Measurements from ENCODE around the gene ZFP36L2.

ZFP36L2 gene

GRCh38 chr2:43270461-43270860 lies 44.1 kb upstream of the ZFP36L2 start:
- H3K4me3 ChIP-seq (replicated peaks; ENCODE audit: low read depth, low read length), result no peak overlapping the region
- H3K36me3 ChIP-seq (ENCODE audit: control insufficient read depth, insufficient read depth, low read length), result peaks cover 11% of the 10 kb centered on the region
- H3K27me3 ChIP-seq (replicated peaks; ENCODE audit: control insufficient read depth, insufficient read depth, low read length), result no peaks in the 10 kb centered on the region
- no peak for TF ChIP-seq CTCF (IDR thresholded peaks at IDR 0.05; ENCODE audit: insufficient read depth, low read length, poor library complexity, severe bottlenecking)
- no peak for DNase-seq (ENCODE audit: extremely low read depth, insufficient read length)

GRCh38 chr2:43269706-43270105 lies 43.3 kb upstream of the ZFP36L2 start:
- DNase-seq (ENCODE audit: extremely low read depth, insufficient read length), result no peak
- no peak overlapping the region for H3K4me3 ChIP-seq (replicated peaks; ENCODE audit: low read depth, low read length)
- H3K27me3 ChIP-seq (replicated peaks; ENCODE audit: control insufficient read depth, insufficient read depth, low read length), result no peaks in the 10 kb centered on the region
- TF ChIP-seq CTCF (IDR thresholded peaks at IDR 0.05; ENCODE audit: insufficient read depth, low read length, poor library complexity, severe bottlenecking), result no peak
- H3K36me3 ChIP-seq (ENCODE audit: control insufficient read depth, insufficient read depth, low read length), result peaks cover 11% of the 10 kb centered on the region

DNA sequence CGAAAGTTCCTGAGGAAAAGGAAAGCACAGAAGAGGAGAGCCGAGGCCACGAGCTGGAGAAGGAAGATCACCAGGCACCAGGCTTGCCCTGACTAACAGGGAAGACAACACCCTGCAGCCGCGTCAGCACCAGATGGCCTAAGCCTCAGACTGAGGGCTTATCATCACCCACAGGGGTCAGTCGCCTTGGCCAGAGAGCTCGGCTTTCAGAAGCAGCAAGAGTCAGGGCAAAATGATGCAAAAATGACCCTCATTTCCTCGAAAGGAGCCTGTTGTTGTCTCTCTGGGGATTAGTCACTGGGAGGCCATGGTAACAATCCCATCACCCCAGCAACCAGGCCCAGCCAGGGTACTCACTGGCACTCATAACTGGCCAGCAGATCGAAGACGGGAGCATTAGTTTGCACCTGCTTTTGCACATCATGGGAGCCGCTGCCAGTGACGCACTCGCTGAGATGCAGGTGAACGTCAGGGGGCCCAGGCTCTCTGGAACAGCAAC lies 42.7 kb upstream of the ZFP36L2 start:
- H3K36me3 ChIP-seq (ENCODE audit: control insufficient read depth, insufficient read depth, low read length), result peaks cover 11% of the 10 kb centered on the region
- H3K4me3 ChIP-seq (replicated peaks; ENCODE audit: low read depth, low read length), result no peak overlapping the region
- no peak for DNase-seq (ENCODE audit: extremely low read depth, insufficient read length)
- no peak for TF ChIP-seq CTCF (IDR thresholded peaks at IDR 0.05; ENCODE audit: insufficient read depth, low read length, poor library complexity, severe bottlenecking)
- no peaks in the 10 kb centered on the region for H3K27me3 ChIP-seq (replicated peaks; ENCODE audit: control insufficient read depth, insufficient read depth, low read length)

DNA sequence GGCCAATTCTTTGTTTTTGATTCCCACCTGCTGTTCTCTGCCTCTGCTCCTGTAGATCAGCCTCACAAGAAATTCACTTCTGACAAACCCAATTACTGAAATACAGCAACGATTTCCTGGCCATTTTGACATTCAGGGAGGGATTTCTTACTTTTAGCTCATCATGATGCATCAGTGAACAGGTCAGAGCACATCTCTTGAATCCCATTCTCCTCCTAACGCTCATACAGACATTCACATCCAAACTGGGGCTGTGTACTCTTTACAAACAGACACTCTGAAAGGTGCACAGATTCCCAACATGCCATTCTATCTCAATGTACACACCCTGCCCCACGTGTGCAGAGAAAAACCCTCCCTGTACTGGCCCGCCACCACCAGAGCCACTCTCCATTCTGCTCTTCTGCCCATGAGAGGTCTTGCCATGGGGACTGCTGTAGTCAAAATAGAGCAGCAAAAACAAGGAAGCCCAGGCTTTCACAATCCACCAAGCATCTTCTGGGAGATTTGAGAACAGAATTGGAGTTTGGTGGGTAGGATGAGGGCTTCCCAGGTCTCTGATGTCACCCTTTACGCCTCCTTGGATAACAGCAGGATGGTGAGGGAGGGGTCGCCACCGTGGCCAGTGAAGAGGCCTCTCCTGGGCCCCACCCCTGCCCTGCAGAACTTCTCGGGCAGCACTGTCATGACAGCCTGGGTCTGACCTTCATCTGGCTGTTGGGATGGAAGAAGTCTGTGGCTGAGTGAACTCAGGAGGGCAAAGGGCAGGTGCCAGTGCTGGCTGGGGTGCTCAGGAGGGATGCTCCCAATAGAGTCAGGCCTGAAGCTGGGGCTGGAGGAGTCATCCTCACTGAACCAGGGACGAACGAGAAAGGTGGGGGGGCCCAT lies 41.9 kb upstream of the ZFP36L2 start:
- Histone ChIP-seq H3K4me3 (replicated peaks; ENCODE audit: low read depth, low read length) (no peak overlapping the region), H3K27me3 (replicated peaks; ENCODE audit: control insufficient read depth, insufficient read depth, low read length) (no peaks in the 10 kb centered on the region), H3K36me3 (ENCODE audit: control insufficient read depth, insufficient read depth, low read length) (peaks cover 8% of the 10 kb centered on the region)
- no peak for TF ChIP-seq CTCF (IDR thresholded peaks at IDR 0.05; ENCODE audit: insufficient read depth, low read length, poor library complexity, severe bottlenecking)
- no peak for DNase-seq (ENCODE audit: extremely low read depth, insufficient read length)

DNA sequence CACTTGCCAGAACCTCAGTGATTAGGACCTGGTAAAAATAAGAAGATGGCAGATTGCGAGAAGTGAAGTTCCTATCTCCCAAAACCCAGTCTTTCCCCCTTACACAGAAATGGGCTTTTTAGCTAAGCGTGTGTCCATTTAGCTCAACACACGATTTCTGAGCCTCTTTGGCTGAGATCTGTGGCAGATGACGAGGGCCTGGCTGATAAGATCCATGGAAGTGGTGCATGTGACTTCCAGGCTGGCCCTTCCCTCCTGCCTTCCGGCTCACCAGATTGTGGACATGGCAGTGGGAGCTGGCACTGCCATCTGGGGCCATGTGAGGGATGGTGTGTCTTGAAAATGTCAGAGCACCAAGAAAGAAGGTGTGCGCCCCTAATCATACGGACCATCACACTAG lies 41.0 kb upstream of the ZFP36L2 start:
- no peak for DNase-seq (ENCODE audit: extremely low read depth, insufficient read length)
- no peak for TF ChIP-seq CTCF (IDR thresholded peaks at IDR 0.05; ENCODE audit: insufficient read depth, low read length, poor library complexity, severe bottlenecking)
- peaks cover 10% of the 10 kb centered on the region for H3K36me3 ChIP-seq (ENCODE audit: control insufficient read depth, insufficient read depth, low read length)
- no peak overlapping the region for H3K4me3 ChIP-seq (replicated peaks; ENCODE audit: low read depth, low read length)
- H3K27me3 ChIP-seq (replicated peaks; ENCODE audit: control insufficient read depth, insufficient read depth, low read length), result no peaks in the 10 kb centered on the region

Measured in GM06990 (cell line).